ENCODE results near the gene SPATA31E1. TPM values are rescaled to one million over a fixed set of nuclear protein-coding genes. Genes with fewer than 3 reads are reported as not detected.
"Not testable (repeated sequence)": the region's sequence is repeated elsewhere in the genome, so short reads cannot be mapped to it uniquely, and the experiment has no call there.

SPATA31E1 gene
- total and polyA plus RNA-seq, 7 donors = not detected

DNA sequence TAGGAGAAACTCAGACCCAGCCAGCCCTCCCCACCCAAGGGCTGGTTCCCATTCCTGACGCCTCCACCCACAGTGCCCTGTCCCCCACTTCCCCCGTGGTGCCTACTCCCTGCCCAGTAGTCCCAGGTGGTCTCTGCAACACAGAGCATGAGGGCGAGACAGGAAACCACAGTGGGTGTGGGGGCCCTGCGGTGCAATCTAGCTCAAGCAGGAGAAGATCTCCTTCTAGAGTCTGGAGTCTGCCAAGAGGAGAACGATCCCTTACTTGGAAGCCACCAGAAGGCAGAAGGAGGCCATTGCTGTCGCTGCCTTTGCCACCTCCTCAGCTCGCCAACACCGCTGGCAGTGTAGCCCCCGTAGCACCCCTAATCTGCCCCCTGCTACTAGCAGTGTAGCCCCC, 55.2 kb downstream of the SPATA31E1 start:
- DNase-seq; H3K27ac ChIP-seq; H3K4me3 ChIP-seq; H3K27me3 ChIP-seq (ENCODE audit: insufficient read depth in 3 of 3, low read length in 2 of 3); ATAC-seq; H3K36me3 ChIP-seq (ENCODE audit: insufficient read depth in 1 of 2, low read depth in 1 of 2); H3K9me3 ChIP-seq; intact Hi-C loops (cut with DNase I); H3K4me1 ChIP-seq: not testable (repeated sequence)
- 81 to 86% (median 84%) methylated on average over 4 to 9 of the region's 9 CpGs for WGBS, 3 donors

DNA sequence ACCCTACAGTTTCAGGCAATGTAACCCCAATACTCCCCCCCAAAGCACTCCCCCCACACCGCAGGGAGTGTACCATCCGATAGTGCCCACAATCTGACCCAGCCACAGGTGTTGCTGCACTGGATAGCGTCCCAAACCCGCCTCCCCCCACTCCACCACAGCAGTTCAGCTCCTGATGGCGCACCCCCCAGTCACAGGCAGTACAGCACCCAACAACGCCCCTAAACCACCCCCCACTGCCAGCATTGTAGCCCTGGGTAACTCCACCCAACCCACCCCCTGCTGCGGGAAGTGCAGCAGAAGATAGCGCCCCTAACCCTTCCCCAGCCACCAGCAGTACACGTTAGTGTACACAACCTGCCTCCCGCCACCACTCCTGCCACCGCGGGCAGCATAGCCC, 55.7 kb downstream of the SPATA31E1 start:
- ATAC-seq; H3K9me3 ChIP-seq; H3K36me3 ChIP-seq (ENCODE audit: insufficient read depth in 1 of 2, low read depth in 1 of 2); H3K4me3 ChIP-seq; H3K27ac ChIP-seq; DNase-seq; H3K4me1 ChIP-seq; H3K27me3 ChIP-seq (ENCODE audit: insufficient read depth in 3 of 3, low read length in 2 of 3); intact Hi-C loops (cut with DNase I): not testable (repeated sequence)
- 82 to 95% (median 86%) methylated on average over 6 to 9 of the region's 12 CpGs for WGBS, 3 donors

Other genes with a start within 250 kb of the SPATA31E1 start
- gene CTSL, start 156.8 kb upstream of the SPATA31E1 start, total RNA-seq = 10 to 100 TPM; 45.8 to 93.6 (median 73.8) TPM
- gene CTSL, start 156.8 kb upstream of the SPATA31E1 start, polyA plus RNA-seq = 100 to 1,000 TPM in 1 of 3 donors, 10 to 100 TPM in 2; 73.4 to 995 (median 75.3) TPM
- not detected for gene SPATA31C1, start 35.1 kb downstream of the SPATA31E1 start, total RNA-seq
- gene SPATA31C1, start 35.1 kb downstream of the SPATA31E1 start, polyA plus RNA-seq = not detected
- 1 to 10 TPM; 1.1 to 3.0 (median 1.5) TPM for gene CDK20, start 91.7 kb downstream of the SPATA31E1 start, total RNA-seq
- 1 to 10 TPM; 2.0 to 3.3 (median 2.1) TPM for gene CDK20, start 91.7 kb downstream of the SPATA31E1 start, polyA plus RNA-seq

All from psoas muscle (tissue), 8 donors.